ENCODE results near the gene BRCA2.

- TF ChIP-seq CTCF (IDR thresholded peaks at IDR 0.05) (no peak), POLR2A (IDR thresholded peaks at IDR 0.05) (no peak)
These were observed 69.4 kb downstream of the BRCA2 start for GRCh38 chr13:32384702-32385101.

Data from esophagus squamous epithelium (tissue), 4 donors.